ENCODE data around the gene SNX20. TPM values are rescaled to one million over a fixed set of nuclear protein-coding genes. Genes with fewer than 3 reads are reported as not detected.

SNX20 gene
- total RNA-seq, 4 donors from 2014 or later = 0.84 to 1.8 (median 1.0) TPM

DNA sequence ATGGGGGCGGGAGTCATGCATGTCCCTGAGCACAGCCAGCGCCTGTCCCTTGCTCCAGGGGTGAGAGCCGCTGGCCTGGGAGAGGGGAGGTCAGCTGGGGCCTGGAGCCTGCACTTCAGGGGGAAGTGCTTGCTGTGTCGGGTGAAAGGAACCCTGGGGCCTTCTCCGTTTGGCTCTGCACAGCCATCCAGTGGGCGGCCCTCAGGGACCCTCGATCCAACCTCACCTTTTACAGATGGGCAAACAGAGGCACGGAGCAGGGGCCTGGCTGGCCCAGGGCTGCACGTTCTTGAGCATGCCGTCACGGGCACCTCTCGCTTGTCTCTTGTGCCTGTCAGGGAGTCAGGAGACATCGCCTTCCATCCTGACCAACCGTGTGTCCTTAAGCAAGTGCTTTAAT, 1.8 kb downstream of the SNX20 start:
- 40 to 76% methylated on average over 1 to 2 of the region's 14 CpGs for WGBS, 2 donors (ENCODE audit: low coverage in 1 of 2)
- H3K4me1 ChIP-seq = no peaks in the 10 kb centered on the region
- TF ChIP-seq EP300 (IDR thresholded peaks at IDR 0.05) = no peak
- no peak for TF ChIP-seq POLR2AphosphoS5 (IDR thresholded peaks at IDR 0.05)
- peaks cover 0 to 1% of the 10 kb centered on the region in 2 donors for H3K36me3 ChIP-seq
- no peak overlapping the region for H3K4me3 ChIP-seq
- no peak for ATAC-seq
- no peak overlapping the region for H3K27ac ChIP-seq
- no peaks in the 10 kb centered on the region for H3K9me3 ChIP-seq
- H3K27me3 ChIP-seq = no peaks in the 10 kb centered on the region

DNA sequence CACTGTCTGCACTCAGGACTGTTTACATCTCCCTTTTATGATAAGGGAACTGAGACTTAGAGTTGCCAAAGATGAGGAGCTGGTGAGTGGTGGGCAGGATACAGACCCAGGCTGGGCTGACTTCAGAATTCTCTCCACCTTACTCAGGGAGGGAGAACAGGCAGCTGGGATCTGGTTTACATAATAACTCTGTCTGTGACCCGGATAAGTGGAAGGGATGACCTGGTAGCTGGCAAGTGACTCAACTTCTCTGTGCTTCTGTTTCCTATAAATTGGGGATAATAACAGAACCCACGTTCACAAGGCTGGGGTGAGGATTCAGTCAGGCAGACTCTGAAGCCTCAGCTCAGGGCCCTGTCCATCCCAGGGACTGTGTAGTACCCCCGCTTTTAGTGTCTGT, 2.6 kb downstream of the SNX20 start:
- peaks cover 0 to 8% of the 10 kb centered on the region in 2 donors for H3K36me3 ChIP-seq
- no peak overlapping the region for H3K27ac ChIP-seq
- no peak for TF ChIP-seq POLR2A (IDR thresholded peaks at IDR 0.05)
- TF ChIP-seq POLR2AphosphoS5 (IDR thresholded peaks at IDR 0.05) = no peak
- no peak for TF ChIP-seq EP300 (IDR thresholded peaks at IDR 0.05)
- TF ChIP-seq, protein P1, sequence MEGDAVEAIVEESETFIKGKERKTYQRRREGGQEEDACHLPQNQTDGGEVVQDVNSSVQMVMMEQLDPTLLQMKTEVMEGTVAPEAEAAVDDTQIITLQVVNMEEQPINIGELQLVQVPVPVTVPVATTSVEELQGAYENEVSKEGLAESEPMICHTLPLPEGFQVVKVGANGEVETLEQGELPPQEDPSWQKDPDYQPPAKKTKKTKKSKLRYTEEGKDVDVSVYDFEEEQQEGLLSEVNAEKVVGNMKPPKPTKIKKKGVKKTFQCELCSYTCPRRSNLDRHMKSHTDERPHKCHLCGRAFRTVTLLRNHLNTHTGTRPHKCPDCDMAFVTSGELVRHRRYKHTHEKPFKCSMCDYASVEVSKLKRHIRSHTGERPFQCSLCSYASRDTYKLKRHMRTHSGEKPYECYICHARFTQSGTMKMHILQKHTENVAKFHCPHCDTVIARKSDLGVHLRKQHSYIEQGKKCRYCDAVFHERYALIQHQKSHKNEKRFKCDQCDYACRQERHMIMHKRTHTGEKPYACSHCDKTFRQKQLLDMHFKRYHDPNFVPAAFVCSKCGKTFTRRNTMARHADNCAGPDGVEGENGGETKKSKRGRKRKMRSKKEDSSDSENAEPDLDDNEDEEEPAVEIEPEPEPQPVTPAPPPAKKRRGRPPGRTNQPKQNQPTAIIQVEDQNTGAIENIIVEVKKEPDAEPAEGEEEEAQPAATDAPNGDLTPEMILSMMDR (IDR thresholded peaks at IDR 0.05) = no peak
- ATAC-seq = no peak
- peaks cover 5% of the 10 kb centered on the region for H3K27me3 ChIP-seq
- WGBS, 2 donors (ENCODE audit: low coverage in 1 of 2) = 20% methylated on average over 2 of the region's 3 CpGs; no CpG with 5 or more reads in 1 of the 2 donors
- peaks cover 0 to 5% (median 0%) of the 10 kb centered on the region in 3 donors for H3K9me3 ChIP-seq
- H3K4me1 ChIP-seq = no peaks in the 10 kb centered on the region
- no peak overlapping the region for H3K4me3 ChIP-seq

DNA sequence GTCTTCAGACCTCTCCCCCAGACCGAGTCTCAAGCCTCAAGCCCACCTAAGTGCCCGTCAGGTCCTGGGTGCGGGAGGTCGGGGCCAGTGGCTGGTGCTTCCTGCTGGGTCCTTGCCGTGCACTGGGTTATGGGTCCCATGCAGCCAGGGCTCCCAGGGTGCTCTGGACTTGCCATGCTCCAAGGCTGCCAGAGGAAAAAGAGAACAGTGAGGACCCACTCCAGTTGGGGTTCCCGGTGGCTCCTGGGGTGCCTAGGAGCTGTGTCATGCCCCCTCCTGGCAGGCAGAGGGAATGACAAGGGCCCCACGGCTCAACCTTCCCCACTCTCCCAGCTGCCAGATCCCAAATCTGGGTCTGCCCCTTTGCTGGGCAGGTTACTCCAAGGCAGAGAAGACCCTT, 3.8 kb downstream of the SNX20 start:
- Histone ChIP-seq H3K27me3 (peaks cover 7% of the 10 kb centered on the region), H3K9me3 (peaks cover 0 to 17% (median 0%) of the 10 kb centered on the region in 3 donors), H3K4me3 (no peak overlapping the region), H3K36me3 (peaks cover 0 to 12% of the 10 kb centered on the region in 2 donors), H3K27ac (no peak overlapping the region), H3K4me1 (no peaks in the 10 kb centered on the region)
- ATAC-seq = no peak
- no CpG with 5 or more reads among the region's 7 CpGs for WGBS, 2 donors (ENCODE audit: low coverage in 1 of 2)
- TF ChIP-seq EP300 (IDR thresholded peaks at IDR 0.05) = no peak
- TF ChIP-seq, protein P1 (IDR thresholded peaks at IDR 0.05) = peak in 1 of 4 experiments; percentile 27

DNA sequence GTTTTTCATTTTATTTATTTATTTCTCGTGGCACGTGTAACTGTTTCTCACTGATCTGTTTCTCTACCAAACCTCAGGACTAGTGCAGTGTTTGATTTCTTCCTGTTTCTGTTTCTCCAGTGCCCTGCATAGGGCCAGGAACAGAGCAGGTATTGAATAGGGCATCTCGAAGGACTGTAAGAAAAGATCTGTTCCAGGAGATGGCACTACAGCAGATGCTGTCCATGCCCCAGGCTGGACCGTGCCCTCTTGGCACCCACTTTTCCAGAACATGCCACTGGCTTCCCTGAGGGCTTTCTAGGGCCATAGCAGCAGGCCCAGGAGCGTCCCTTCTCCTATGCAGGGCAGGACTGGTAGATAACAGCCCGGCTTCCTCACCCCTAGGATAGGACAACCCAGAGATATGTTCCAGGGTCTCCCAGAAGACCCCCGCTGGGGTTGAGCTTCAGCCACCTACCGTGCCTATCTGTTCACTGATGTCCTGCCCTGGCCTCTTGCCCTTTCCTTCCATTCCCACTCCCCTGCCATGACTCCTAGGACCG, 4.4 kb downstream of the SNX20 start:
- H3K36me3 ChIP-seq = peaks cover 0 to 18% of the 10 kb centered on the region in 2 donors
- peaks cover 0 to 23% (median 0%) of the 10 kb centered on the region in 3 donors for H3K9me3 ChIP-seq
- no peak overlapping the region for H3K4me3 ChIP-seq
- TF ChIP-seq POLR2AphosphoS5 (IDR thresholded peaks at IDR 0.05) (no peak), POLR2A (IDR thresholded peaks at IDR 0.05) (no peak), EP300 (IDR thresholded peaks at IDR 0.05) (no peak)
- TF ChIP-seq, protein P1 (IDR thresholded peaks at IDR 0.05) = no peak
- no peak for ATAC-seq
- 67 to 70% methylated on average over 4 to 5 of the region's 9 CpGs for WGBS, 2 donors (ENCODE audit: low coverage in 1 of 2)
- no peaks in the 10 kb centered on the region for H3K4me1 ChIP-seq
- H3K27me3 ChIP-seq = peaks cover 7% of the 10 kb centered on the region
- no peak overlapping the region for H3K27ac ChIP-seq

DNA sequence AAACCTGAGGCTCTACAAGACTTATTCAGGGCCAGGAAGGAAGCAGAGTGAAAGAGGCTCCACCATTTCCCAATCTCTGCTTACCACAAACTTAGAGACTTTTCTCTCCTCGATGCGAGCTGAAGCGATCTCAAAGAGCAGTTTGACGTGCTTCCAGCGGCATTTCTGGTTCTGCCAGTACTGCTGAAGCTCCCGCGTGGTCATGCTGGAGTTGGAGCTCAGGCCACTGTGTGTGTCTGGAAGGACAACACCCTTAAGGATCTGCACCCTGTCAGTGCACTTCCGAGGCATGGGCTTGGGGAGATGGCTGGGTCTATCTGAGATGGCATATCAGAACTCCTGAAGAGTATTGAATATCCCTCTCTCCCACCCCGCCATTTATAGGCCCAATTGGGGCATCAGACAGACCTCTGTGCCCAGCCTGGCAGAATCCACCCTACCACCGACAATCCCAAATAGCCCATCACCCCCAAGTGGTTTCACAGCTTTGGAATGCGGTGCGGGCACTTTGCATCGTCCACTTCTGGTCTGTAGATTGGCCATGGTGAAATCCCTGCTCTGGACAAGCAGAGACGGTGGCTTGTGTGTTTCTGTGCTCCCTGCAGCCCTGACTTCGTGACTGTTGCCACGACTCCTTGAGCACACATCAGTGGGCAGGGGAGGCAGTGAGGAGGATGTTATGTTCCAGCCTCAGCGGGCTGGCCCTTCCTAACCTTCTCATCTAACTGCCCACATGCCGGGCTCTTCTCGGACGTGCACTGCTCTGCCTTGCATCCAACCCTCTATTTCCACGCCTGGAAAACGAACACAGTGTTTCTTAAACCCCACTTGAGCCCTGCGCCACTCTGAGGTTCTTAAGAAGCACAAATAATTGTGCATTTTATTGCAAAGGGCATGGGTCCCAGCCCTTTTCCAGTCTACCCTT, 5.2 kb downstream of the SNX20 start:
- WGBS, 2 donors (ENCODE audit: low coverage in 1 of 2) = 79 to 86% methylated on average over 7 to 10 of the region's 23 CpGs
- ATAC-seq = no peak

More for the DNA sequence above, 5.2 kb downstream of the SNX20 start:
- H3K9me3 ChIP-seq = peaks cover 0 to 27% (median 0%) of the 10 kb centered on the region in 3 donors
- no peaks in the 10 kb centered on the region for H3K4me1 ChIP-seq
- H3K36me3 ChIP-seq = peaks cover 0 to 22% of the 10 kb centered on the region in 2 donors
- H3K27me3 ChIP-seq = peaks cover 7% of the 10 kb centered on the region
- H3K4me3 ChIP-seq = no peak overlapping the region
- no peak overlapping the region for H3K27ac ChIP-seq
- TF ChIP-seq, protein P1 (IDR thresholded peaks at IDR 0.05) = no peak
- TF ChIP-seq POLR2A (IDR thresholded peaks at IDR 0.05) = no peak
- TF ChIP-seq POLR2AphosphoS5 (IDR thresholded peaks at IDR 0.05) = no peak
- no peak for TF ChIP-seq EP300 (IDR thresholded peaks at IDR 0.05)

Measured in gastroesophageal sphincter (tissue), 4 donors.